Gastroesophageal sphincter (tissue), 3 donors: Measurements from ENCODE around the gene DNAI2.

Source experiments
- POLR2A ChIP-seq, 2 donors: fragments of 450-650 bp; IDR thresholded peaks; one replicate each; pipeline ENCODE4 v1.6.1; 2017; ENCODE audit warnings: antibody characterized with exemption in 2 of 2, mild to moderate bottlenecking in 2 of 2, moderate library complexity in 1 of 2
- TF ChIP-seq, protein P1 (sequence below), 4 experiments: fragments of 200-600 bp in 2 of 4; fragments of 450-650 bp in 2 of 4; sonication (generic) in 1 of 4; IDR thresholded peaks; one replicate each; pipeline ENCODE4 v1.5.1; 2017 to 2019; ENCODE audit warnings: antibody characterized with exemption in 4 of 4, mild to moderate bottlenecking in 2 of 4, moderate library complexity in 2 of 4

DNA sequence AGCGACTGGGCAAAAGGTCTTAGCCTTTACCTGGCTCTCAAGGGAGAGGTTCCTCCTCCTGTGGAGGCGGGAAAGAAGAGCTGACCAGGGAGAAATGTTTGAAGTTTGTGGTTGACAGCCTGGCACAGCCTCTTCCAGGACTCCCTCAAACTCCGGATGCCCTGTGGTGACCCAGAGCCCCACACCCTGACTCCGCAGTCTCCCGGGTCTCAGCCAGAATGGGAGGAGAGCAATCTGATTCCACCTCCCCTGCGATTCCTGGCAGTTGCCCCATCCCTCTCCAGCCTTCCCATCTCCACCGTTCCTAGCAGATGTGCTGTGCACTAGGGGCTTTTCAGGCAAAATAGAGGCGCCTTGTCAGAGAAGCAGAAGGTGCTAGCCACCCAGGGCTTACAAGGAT is 5.5 kb upstream of the DNAI2 start:
- TF ChIP-seq POLR2A (IDR thresholded peaks at IDR 0.05) = no peak
- TF ChIP-seq, protein P1, sequence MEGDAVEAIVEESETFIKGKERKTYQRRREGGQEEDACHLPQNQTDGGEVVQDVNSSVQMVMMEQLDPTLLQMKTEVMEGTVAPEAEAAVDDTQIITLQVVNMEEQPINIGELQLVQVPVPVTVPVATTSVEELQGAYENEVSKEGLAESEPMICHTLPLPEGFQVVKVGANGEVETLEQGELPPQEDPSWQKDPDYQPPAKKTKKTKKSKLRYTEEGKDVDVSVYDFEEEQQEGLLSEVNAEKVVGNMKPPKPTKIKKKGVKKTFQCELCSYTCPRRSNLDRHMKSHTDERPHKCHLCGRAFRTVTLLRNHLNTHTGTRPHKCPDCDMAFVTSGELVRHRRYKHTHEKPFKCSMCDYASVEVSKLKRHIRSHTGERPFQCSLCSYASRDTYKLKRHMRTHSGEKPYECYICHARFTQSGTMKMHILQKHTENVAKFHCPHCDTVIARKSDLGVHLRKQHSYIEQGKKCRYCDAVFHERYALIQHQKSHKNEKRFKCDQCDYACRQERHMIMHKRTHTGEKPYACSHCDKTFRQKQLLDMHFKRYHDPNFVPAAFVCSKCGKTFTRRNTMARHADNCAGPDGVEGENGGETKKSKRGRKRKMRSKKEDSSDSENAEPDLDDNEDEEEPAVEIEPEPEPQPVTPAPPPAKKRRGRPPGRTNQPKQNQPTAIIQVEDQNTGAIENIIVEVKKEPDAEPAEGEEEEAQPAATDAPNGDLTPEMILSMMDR (IDR thresholded peaks at IDR 0.05) = no peak
